ENCODE results near the gene GRM1.

GRM1 gene

GRCh38 chr6:146277142-146277541, 248.3 kb downstream of the GRM1 start:
- no peak for ATAC-seq (ENCODE audit: low read depth)
- H3K27ac ChIP-seq (ENCODE audit: poor library complexity, severe bottlenecking), result no peak overlapping the region
- H3K4me1 ChIP-seq (ENCODE audit: insufficient read depth, poor library complexity, severe bottlenecking), result no peaks in the 10 kb centered on the region

DNA sequence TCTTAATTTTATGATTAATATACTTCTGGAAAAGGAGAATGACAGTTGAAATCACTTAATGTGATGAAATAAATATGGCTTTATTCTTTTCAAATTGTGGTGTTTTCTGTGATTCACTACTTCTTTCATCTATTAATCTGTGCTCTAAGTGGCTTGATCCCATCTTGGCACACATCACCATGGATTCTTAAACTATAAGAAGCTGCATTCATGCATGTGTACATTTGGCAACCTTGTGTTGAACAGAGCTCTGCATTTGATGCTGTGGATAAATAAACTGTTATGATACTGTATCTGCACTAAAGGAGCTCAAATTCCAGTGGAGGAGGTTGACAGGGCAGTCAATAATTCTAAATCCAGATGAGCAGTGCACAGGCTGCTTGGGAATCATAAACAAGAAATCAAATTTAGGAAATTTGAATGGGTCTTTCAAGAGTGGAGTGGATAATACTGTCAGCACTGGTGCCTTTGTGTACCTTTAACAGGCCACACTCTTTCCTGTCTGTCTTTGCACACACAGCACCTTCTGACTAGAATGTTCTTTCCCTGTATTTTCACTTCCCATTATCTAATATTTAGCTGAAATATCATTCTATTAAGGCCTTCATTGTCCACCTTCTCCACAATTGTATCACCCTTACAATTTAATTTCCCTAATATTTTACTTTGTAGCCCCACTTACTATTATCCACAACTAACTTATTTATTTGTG, 252.9 kb downstream of the GRM1 start:
- no peaks in the 10 kb centered on the region for H3K9me3 ChIP-seq (ENCODE audit: severe bottlenecking)
- DNase-seq (ENCODE audit: low spot score), result no peak
- TF ChIP-seq, protein P1, sequence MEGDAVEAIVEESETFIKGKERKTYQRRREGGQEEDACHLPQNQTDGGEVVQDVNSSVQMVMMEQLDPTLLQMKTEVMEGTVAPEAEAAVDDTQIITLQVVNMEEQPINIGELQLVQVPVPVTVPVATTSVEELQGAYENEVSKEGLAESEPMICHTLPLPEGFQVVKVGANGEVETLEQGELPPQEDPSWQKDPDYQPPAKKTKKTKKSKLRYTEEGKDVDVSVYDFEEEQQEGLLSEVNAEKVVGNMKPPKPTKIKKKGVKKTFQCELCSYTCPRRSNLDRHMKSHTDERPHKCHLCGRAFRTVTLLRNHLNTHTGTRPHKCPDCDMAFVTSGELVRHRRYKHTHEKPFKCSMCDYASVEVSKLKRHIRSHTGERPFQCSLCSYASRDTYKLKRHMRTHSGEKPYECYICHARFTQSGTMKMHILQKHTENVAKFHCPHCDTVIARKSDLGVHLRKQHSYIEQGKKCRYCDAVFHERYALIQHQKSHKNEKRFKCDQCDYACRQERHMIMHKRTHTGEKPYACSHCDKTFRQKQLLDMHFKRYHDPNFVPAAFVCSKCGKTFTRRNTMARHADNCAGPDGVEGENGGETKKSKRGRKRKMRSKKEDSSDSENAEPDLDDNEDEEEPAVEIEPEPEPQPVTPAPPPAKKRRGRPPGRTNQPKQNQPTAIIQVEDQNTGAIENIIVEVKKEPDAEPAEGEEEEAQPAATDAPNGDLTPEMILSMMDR (IDR thresholded peaks at IDR 0.05; ENCODE audit: poor library complexity, severe bottlenecking), result no peak
- no peaks in the 10 kb centered on the region for H3K27me3 ChIP-seq (ENCODE audit: insufficient read depth, poor library complexity, severe bottlenecking)
- H3K4me1 ChIP-seq (ENCODE audit: insufficient read depth, poor library complexity, severe bottlenecking), result no peaks in the 10 kb centered on the region
- no peak for ATAC-seq (ENCODE audit: low read depth)
- H3K4me3 ChIP-seq (ENCODE audit: severe bottlenecking), result no peak overlapping the region
- no peak overlapping the region for H3K27ac ChIP-seq (ENCODE audit: poor library complexity, severe bottlenecking)
- no peaks in the 10 kb centered on the region for H3K36me3 ChIP-seq (ENCODE audit: low read depth)

More at GRCh38 chr6:146277142-146277541, 248.3 kb downstream of the GRM1 start:
- TF ChIP-seq, protein P1 (IDR thresholded peaks at IDR 0.05; ENCODE audit: poor library complexity, severe bottlenecking), result no peak
- H3K27me3 ChIP-seq (ENCODE audit: insufficient read depth, poor library complexity, severe bottlenecking), result no peaks in the 10 kb centered on the region
- no peak for DNase-seq (ENCODE audit: low spot score)
- H3K9me3 ChIP-seq (ENCODE audit: severe bottlenecking), result no peaks in the 10 kb centered on the region
- H3K4me3 ChIP-seq (ENCODE audit: severe bottlenecking), result no peak overlapping the region
- no peaks in the 10 kb centered on the region for H3K36me3 ChIP-seq (ENCODE audit: low read depth)

DNA sequence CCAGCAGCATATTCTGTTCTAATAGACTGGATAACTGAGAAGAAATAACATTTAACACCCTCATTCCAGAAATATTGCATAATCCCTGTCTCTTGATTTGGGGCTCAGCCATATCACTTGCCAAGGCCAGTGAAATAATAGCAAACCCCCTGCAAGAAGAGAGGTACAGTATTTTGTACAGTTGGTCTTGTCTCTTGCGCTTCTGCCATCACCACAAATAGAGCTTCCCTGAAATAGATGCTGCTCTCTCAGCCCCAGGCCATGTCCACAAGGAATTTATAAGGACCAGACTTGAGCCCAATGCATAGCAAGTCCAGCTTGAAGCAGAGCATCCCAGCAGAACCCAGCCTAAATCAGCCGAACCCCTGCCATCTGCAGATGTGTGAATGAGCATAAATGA, 254.0 kb downstream of the GRM1 start:
- Histone ChIP-seq H3K4me1 (ENCODE audit: insufficient read depth, poor library complexity, severe bottlenecking) (no peaks in the 10 kb centered on the region), H3K9me3 (ENCODE audit: severe bottlenecking) (no peaks in the 10 kb centered on the region), H3K27ac (ENCODE audit: poor library complexity, severe bottlenecking) (no peak overlapping the region), H3K4me3 (ENCODE audit: severe bottlenecking) (no peak overlapping the region), H3K27me3 (ENCODE audit: insufficient read depth, poor library complexity, severe bottlenecking) (no peaks in the 10 kb centered on the region), H3K36me3 (ENCODE audit: low read depth) (no peaks in the 10 kb centered on the region)
- ATAC-seq (ENCODE audit: low read depth) (no peak), DNase-seq (ENCODE audit: low spot score) (no peak)
- TF ChIP-seq, protein P1 (IDR thresholded peaks at IDR 0.05; ENCODE audit: poor library complexity, severe bottlenecking), result no peak

DNA sequence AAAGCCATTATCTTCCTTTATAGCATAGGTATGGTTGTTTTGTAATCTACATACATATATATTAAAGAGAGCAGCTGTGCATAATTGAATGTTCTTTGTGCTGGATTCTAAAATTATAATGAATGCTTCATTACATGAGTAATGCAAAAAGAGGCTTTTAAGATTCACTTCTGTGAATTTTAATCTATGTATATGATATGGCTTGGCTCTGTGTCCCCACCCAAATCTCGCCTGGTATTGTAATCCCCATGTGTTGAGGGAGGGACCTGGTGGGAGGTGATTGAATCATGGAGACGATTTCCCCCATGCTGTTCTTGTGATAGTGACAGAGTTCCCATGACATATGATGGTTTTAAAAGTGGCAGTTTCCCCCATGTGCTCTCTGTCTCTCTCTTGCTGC, 255.4 kb downstream of the GRM1 start:
- Histone ChIP-seq H3K27ac (ENCODE audit: poor library complexity, severe bottlenecking) (no peak overlapping the region), H3K9me3 (ENCODE audit: severe bottlenecking) (no peaks in the 10 kb centered on the region), H3K4me1 (ENCODE audit: insufficient read depth, poor library complexity, severe bottlenecking) (no peaks in the 10 kb centered on the region), H3K4me3 (ENCODE audit: severe bottlenecking) (no peak overlapping the region), H3K36me3 (ENCODE audit: low read depth) (no peaks in the 10 kb centered on the region), H3K27me3 (ENCODE audit: insufficient read depth, poor library complexity, severe bottlenecking) (no peaks in the 10 kb centered on the region)
- TF ChIP-seq, protein P1 (IDR thresholded peaks at IDR 0.05; ENCODE audit: poor library complexity, severe bottlenecking), result no peak
- DNase-seq (ENCODE audit: low spot score) (no peak), ATAC-seq (ENCODE audit: low read depth) (no peak)

DNA sequence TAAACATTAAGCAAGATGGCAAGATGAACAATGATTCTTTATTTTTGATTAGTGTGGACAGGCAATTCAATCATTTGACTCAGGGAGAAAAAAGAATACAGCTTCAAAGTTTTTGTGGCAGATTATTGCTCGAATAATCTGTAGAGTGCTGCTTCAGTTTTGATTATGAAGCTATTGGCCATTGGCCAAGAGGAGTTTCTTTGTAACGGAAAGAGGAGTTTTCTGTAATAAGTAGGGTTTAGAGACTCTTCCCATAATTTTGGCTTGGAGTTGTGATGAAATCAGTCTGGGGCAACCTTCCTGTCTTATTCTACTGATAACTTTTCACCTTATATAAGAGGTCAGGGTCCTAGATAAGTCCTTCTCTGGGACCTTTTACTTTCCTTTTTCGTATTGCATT, 258.1 kb downstream of the GRM1 start:
- DNase-seq (ENCODE audit: low spot score) (no peak), ATAC-seq (ENCODE audit: low read depth) (no peak)
- Histone ChIP-seq H3K4me3 (ENCODE audit: severe bottlenecking) (no peak overlapping the region), H3K9me3 (ENCODE audit: severe bottlenecking) (no peaks in the 10 kb centered on the region), H3K27me3 (ENCODE audit: insufficient read depth, poor library complexity, severe bottlenecking) (no peaks in the 10 kb centered on the region), H3K4me1 (ENCODE audit: insufficient read depth, poor library complexity, severe bottlenecking) (peaks cover 11% of the 10 kb centered on the region), H3K36me3 (ENCODE audit: low read depth) (no peaks in the 10 kb centered on the region), H3K27ac (ENCODE audit: poor library complexity, severe bottlenecking) (no peak overlapping the region)
- TF ChIP-seq, protein P1 (IDR thresholded peaks at IDR 0.05; ENCODE audit: poor library complexity, severe bottlenecking), result no peak

Measured in RWPE2 (cell line).